Measurements from ENCODE around the gene HERC4. TPM values are rescaled to one million over a fixed set of nuclear protein-coding genes. Genes with fewer than 3 reads are reported as not detected.
"Not testable (repeated sequence)": the region's sequence is repeated elsewhere in the genome, so short reads cannot be mapped to it uniquely, and the experiment has no call there.

The HERC4 gene
- total RNA-seq, 3 donors from 2014 or later: 16.5 to 22.8 (median 20.3) TPM

- H3K4me1 Mint-ChIP-seq (ENCODE audit: low read depth): peaks cover 5% of the 10 kb centered on the region
- no peaks in the 10 kb centered on the region for H3K36me3 Mint-ChIP-seq (ENCODE audit: insufficient read depth)
- H3K9me3 Mint-ChIP-seq: no peaks in the 10 kb centered on the region
- H3K27me3 Mint-ChIP-seq (ENCODE audit: low read depth): peaks cover 3% of the 10 kb centered on the region
- no peak for ATAC-seq
- H3K4me3 Mint-ChIP-seq: no peak overlapping the region
- DNase-seq: no peak
These were observed 8.9 kb upstream of the HERC4 start for GRCh38 chr10:68083953-68084352.

GRCh38 chr10:68082872-68083271 is 7.8 kb upstream of the HERC4 start:
- no peak overlapping the region for H3K4me3 Mint-ChIP-seq
- no peaks in the 10 kb centered on the region for H3K4me1 Mint-ChIP-seq (ENCODE audit: low read depth)
- ATAC-seq: no peak

GRCh38 chr10:68081916-68082315 is 6.8 kb upstream of the HERC4 start:
- no peak for DNase-seq
- ATAC-seq: no peak
- Mint-ChIP-seq H3K4me1 (ENCODE audit: low read depth) (no peaks in the 10 kb centered on the region), H3K27me3 (ENCODE audit: low read depth) (peaks cover 3% of the 10 kb centered on the region), H3K4me3 (no peak overlapping the region), H3K36me3 (ENCODE audit: insufficient read depth) (no peaks in the 10 kb centered on the region), H3K9me3 (no peaks in the 10 kb centered on the region)

More at GRCh38 chr10:68082872-68083271, 7.8 kb upstream of the HERC4 start:
- DNase-seq: no peak
- Mint-ChIP-seq H3K36me3 (ENCODE audit: insufficient read depth) (no peaks in the 10 kb centered on the region), H3K9me3 (no peaks in the 10 kb centered on the region), H3K27me3 (ENCODE audit: low read depth) (peaks cover 3% of the 10 kb centered on the region)

GRCh38 chr10:68080853-68081431 is 5.9 kb upstream of the HERC4 start:
- H3K4me1 Mint-ChIP-seq (ENCODE audit: low read depth): no peaks in the 10 kb centered on the region
- no peaks in the 10 kb centered on the region for H3K36me3 Mint-ChIP-seq (ENCODE audit: insufficient read depth)
- no peak overlapping the region for H3K4me3 Mint-ChIP-seq
- DNase-seq (no peak), ATAC-seq (no peak)
- no peaks in the 10 kb centered on the region for H3K9me3 Mint-ChIP-seq
- peaks cover 3% of the 10 kb centered on the region for H3K27me3 Mint-ChIP-seq (ENCODE audit: low read depth)

- no peak for DNase-seq
These were observed 4.4 kb upstream of the HERC4 start for GRCh38 chr10:68079434-68079833.

GRCh38 chr10:68077026-68077425 is 1.9 kb upstream of the HERC4 start:
- no peak for DNase-seq
- no peak for ATAC-seq
- H3K4me1 Mint-ChIP-seq (ENCODE audit: low read depth): peaks cover 21% of the 10 kb centered on the region
- no peaks in the 10 kb centered on the region for H3K27me3 Mint-ChIP-seq (ENCODE audit: low read depth)
- no peaks in the 10 kb centered on the region for H3K9me3 Mint-ChIP-seq
- no peaks in the 10 kb centered on the region for H3K36me3 Mint-ChIP-seq (ENCODE audit: insufficient read depth)
- H3K4me3 Mint-ChIP-seq: no peak overlapping the region

More at GRCh38 chr10:68079434-68079833, 4.4 kb upstream of the HERC4 start:
- no peak overlapping the region for H3K4me3 Mint-ChIP-seq
- H3K9me3 Mint-ChIP-seq: no peaks in the 10 kb centered on the region
- no peaks in the 10 kb centered on the region for H3K36me3 Mint-ChIP-seq (ENCODE audit: insufficient read depth)
- peaks cover 5% of the 10 kb centered on the region for H3K4me1 Mint-ChIP-seq (ENCODE audit: low read depth)
- no peak for ATAC-seq
- peaks cover 3% of the 10 kb centered on the region for H3K27me3 Mint-ChIP-seq (ENCODE audit: low read depth)

- H3K4me1 Mint-ChIP-seq (ENCODE audit: low read depth): peaks cover 31% of the 10 kb centered on the region
- ATAC-seq; DNase-seq; H3K36me3 Mint-ChIP-seq (ENCODE audit: insufficient read depth); H3K27me3 Mint-ChIP-seq (ENCODE audit: low read depth); H3K4me3 Mint-ChIP-seq; H3K9me3 Mint-ChIP-seq: not testable (repeated sequence)
These were observed 998 bp upstream of the HERC4 start for GRCh38 chr10:68076081-68076480.

- no peak for DNase-seq
- H3K4me1 Mint-ChIP-seq (ENCODE audit: low read depth): peaks cover 36% of the 10 kb centered on the region
- H3K4me3 Mint-ChIP-seq: peak overlapping the region; percentile 92
- no peak for ATAC-seq
- no peaks in the 10 kb centered on the region for H3K9me3 Mint-ChIP-seq
- H3K27me3 Mint-ChIP-seq (ENCODE audit: low read depth): no peaks in the 10 kb centered on the region
- peaks cover 5% of the 10 kb centered on the region for H3K36me3 Mint-ChIP-seq (ENCODE audit: insufficient read depth)
These were observed 494 bp upstream of the HERC4 start for GRCh38 chr10:68075550-68076004.

GRCh38 chr10:68074031-68074774 is 880 bp downstream of the HERC4 start:
- no peak for ATAC-seq
- no peaks in the 10 kb centered on the region for H3K9me3 Mint-ChIP-seq
- no peak for DNase-seq
- H3K36me3 Mint-ChIP-seq (ENCODE audit: insufficient read depth): peaks cover 6% of the 10 kb centered on the region
- H3K4me3 Mint-ChIP-seq: peak overlapping the region; percentile 92
- H3K27me3 Mint-ChIP-seq (ENCODE audit: low read depth): no peaks in the 10 kb centered on the region
- H3K4me1 Mint-ChIP-seq (ENCODE audit: low read depth): peaks cover 42% of the 10 kb centered on the region

- Mint-ChIP-seq H3K4me1 (ENCODE audit: low read depth) (peaks cover 44% of the 10 kb centered on the region), H3K4me3 (peak overlapping the region; percentile 92)
These were observed 1.5 kb downstream of the HERC4 start for GRCh38 chr10:68073631-68074030.

GRCh38 chr10:68067508-68067907 is 7.6 kb downstream of the HERC4 start:
- Mint-ChIP-seq H3K36me3 (ENCODE audit: insufficient read depth) (peaks cover 15% of the 10 kb centered on the region), H3K4me1 (ENCODE audit: low read depth) (peaks cover 43% of the 10 kb centered on the region), H3K9me3 (no peaks in the 10 kb centered on the region), H3K4me3 (no peak overlapping the region), H3K27me3 (ENCODE audit: low read depth) (no peaks in the 10 kb centered on the region)
- ATAC-seq (no peak), DNase-seq (no peak)

More at GRCh38 chr10:68073631-68074030, 1.5 kb downstream of the HERC4 start:
- ATAC-seq (no peak), DNase-seq (no peak)
- Mint-ChIP-seq H3K9me3 (no peaks in the 10 kb centered on the region), H3K36me3 (ENCODE audit: insufficient read depth) (peaks cover 6% of the 10 kb centered on the region), H3K27me3 (ENCODE audit: low read depth) (no peaks in the 10 kb centered on the region)

GRCh38 chr10:68067029-68067428 is 8.1 kb downstream of the HERC4 start:
- no peak overlapping the region for H3K4me3 Mint-ChIP-seq
- no peak for DNase-seq
- H3K4me1 Mint-ChIP-seq (ENCODE audit: low read depth): peaks cover 41% of the 10 kb centered on the region
- no peaks in the 10 kb centered on the region for H3K27me3 Mint-ChIP-seq (ENCODE audit: low read depth)
- H3K36me3 Mint-ChIP-seq (ENCODE audit: insufficient read depth): peaks cover 16% of the 10 kb centered on the region
- ATAC-seq: no peak
- H3K9me3 Mint-ChIP-seq: no peaks in the 10 kb centered on the region

- no peak for DNase-seq
- H3K4me1 Mint-ChIP-seq (ENCODE audit: low read depth): peaks cover 32% of the 10 kb centered on the region
These were observed 21.5 kb downstream of the HERC4 start for GRCh38 chr10:68053553-68053952.

GRCh38 chr10:68052463-68052862 is 22.6 kb downstream of the HERC4 start:
- DNase-seq (no peak), ATAC-seq (no peak)
- H3K4me1 Mint-ChIP-seq (ENCODE audit: low read depth): peaks cover 41% of the 10 kb centered on the region
- H3K36me3 Mint-ChIP-seq (ENCODE audit: insufficient read depth): peaks cover 15% of the 10 kb centered on the region
- H3K27me3 Mint-ChIP-seq (ENCODE audit: low read depth): no peaks in the 10 kb centered on the region
- no peaks in the 10 kb centered on the region for H3K9me3 Mint-ChIP-seq
- H3K4me3 Mint-ChIP-seq: no peak overlapping the region

More at GRCh38 chr10:68053553-68053952, 21.5 kb downstream of the HERC4 start:
- no peaks in the 10 kb centered on the region for H3K27me3 Mint-ChIP-seq (ENCODE audit: low read depth)
- no peak overlapping the region for H3K4me3 Mint-ChIP-seq
- peaks cover 19% of the 10 kb centered on the region for H3K36me3 Mint-ChIP-seq (ENCODE audit: insufficient read depth)
- H3K9me3 Mint-ChIP-seq: no peaks in the 10 kb centered on the region
- ATAC-seq: no peak
